Measurements from ENCODE around the gene SLC1A2. TPM values are rescaled to one million over a fixed set of nuclear protein-coding genes. Genes with fewer than 3 reads are reported as not detected.

SLC1A2 gene
- total RNA-seq, 1 experiment from 2014 or later: 0.41 TPM

- DNase-seq (ENCODE audit: low spot score): no peak
Measured at GRCh38 chr11:35413598-35413997, 5.8 kb downstream of the SLC1A2 start.

GRCh38 chr11:35412285-35412684 lies 7.1 kb downstream of the SLC1A2 start:
- peak; percentile 17 for DNase-seq (ENCODE audit: low spot score)

GRCh38 chr11:35407041-35407440 lies 12.3 kb downstream of the SLC1A2 start:
- DNase-seq (ENCODE audit: low spot score): no peak

GRCh38 chr11:35404388-35404775 lies 15.0 kb downstream of the SLC1A2 start:
- DNase-seq (ENCODE audit: low spot score): peak; percentile 45

- DNase-seq (ENCODE audit: low spot score): no peak
Measured at GRCh38 chr11:35403765-35404387, 15.5 kb downstream of the SLC1A2 start.

GRCh38 chr11:35402751-35403660 lies 16.4 kb downstream of the SLC1A2 start:
- DNase-seq (ENCODE audit: low spot score): no peak

- DNase-seq (ENCODE audit: low spot score): no peak
Measured at GRCh38 chr11:35398881-35399280, 20.5 kb downstream of the SLC1A2 start.

- DNase-seq (ENCODE audit: low spot score): no peak
Measured at GRCh38 chr11:35394941-35395340, 24.4 kb downstream of the SLC1A2 start.

- no peak for DNase-seq (ENCODE audit: low spot score)
Measured at GRCh38 chr11:35393098-35393497, 26.3 kb downstream of the SLC1A2 start.

GRCh38 chr11:35391922-35392688 lies 27.3 kb downstream of the SLC1A2 start:
- peak; percentile 71 for DNase-seq (ENCODE audit: low spot score)

GRCh38 chr11:35390737-35391682 lies 28.3 kb downstream of the SLC1A2 start:
- DNase-seq (ENCODE audit: low spot score): peak; percentile 58

GRCh38 chr11:35389897-35390465 lies 29.4 kb downstream of the SLC1A2 start:
- no peak for DNase-seq (ENCODE audit: low spot score)

- no peak for DNase-seq (ENCODE audit: low spot score)
Measured at GRCh38 chr11:35389112-35389511, 30.2 kb downstream of the SLC1A2 start.

GRCh38 chr11:35388061-35388460 lies 31.3 kb downstream of the SLC1A2 start:
- no peak for DNase-seq (ENCODE audit: low spot score)

GRCh38 chr11:35387111-35387982 lies 32.0 kb downstream of the SLC1A2 start:
- no peak for DNase-seq (ENCODE audit: low spot score)

- DNase-seq (ENCODE audit: low spot score): no peak
Measured at GRCh38 chr11:35383953-35384352, 35.4 kb downstream of the SLC1A2 start.

GRCh38 chr11:35381709-35382322 lies 37.5 kb downstream of the SLC1A2 start:
- no peak for DNase-seq (ENCODE audit: low spot score)

- no peak for DNase-seq (ENCODE audit: low spot score)
Measured at GRCh38 chr11:35380603-35381002, 38.8 kb downstream of the SLC1A2 start.

GRCh38 chr11:35377262-35377661 lies 42.1 kb downstream of the SLC1A2 start:
- no peak for DNase-seq (ENCODE audit: low spot score)

Measured in A172 (cell line).